T-helper 17 cell (primary cell): ENCODE data around the gene CYP4F3. TPM values are rescaled to one million over a fixed set of nuclear protein-coding genes. Genes with fewer than 3 reads are reported as not detected.
"Not testable (repeated sequence)": the region's sequence is repeated elsewhere in the genome, so short reads cannot be mapped to it uniquely, and the experiment has no call there.

Experiments used
- ATAC-seq: fragments of 150-1000 bp; cut with Tn5 transposase; 2 replicates; pipeline ENCODE4 v1.10.0; 2021; ENCODE audit warnings: mild to moderate bottlenecking, moderate library complexity
- DNase-seq, 3 donors: peaks; one replicate each; pipeline versions ENCODE4 v3.0.0 to v3.0.0-alpha.2; 2020 to 2021
- H3K9me3 ChIP-seq: one replicate; pipeline ENCODE4 v1.7.0; 2013; ENCODE audit warnings: low read length, mild to moderate bottlenecking; ENCODE audit not compliant: control insufficient read depth, poor library complexity, severe bottlenecking
- H3K27ac Mint-ChIP-seq: one replicate; pipeline ENCODE4 v1.8.0; 2022; ENCODE audit warnings: mild to moderate bottlenecking, moderate library complexity, mixed read lengths
- H3K27me3 Mint-ChIP-seq: one replicate; pipeline ENCODE4 v1.8.0; 2022; ENCODE audit warnings: mixed read lengths
- H3K36me3 Mint-ChIP-seq: one replicate; pipeline ENCODE4 v1.8.0; 2022; ENCODE audit warnings: low read depth, mixed read lengths
- H3K4me1 Mint-ChIP-seq: one replicate; pipeline ENCODE4 v1.8.0; 2022; ENCODE audit warnings: mild to moderate bottlenecking, mixed read lengths
- H3K4me3 Mint-ChIP-seq: one replicate; pipeline ENCODE4 v1.8.0; 2022; ENCODE audit warnings: mild to moderate bottlenecking, moderate library complexity, mixed read lengths
- total RNA-seq, 4 donors: library from RNA in 2 of 4; stranded (reverse) in 2 of 4; gene quantifications; one replicate each; pipeline ENCODE4 v1.2.3 and lab custom pipeline; 2022 to 2026

CYP4F3 gene
- total RNA-seq, 2 donors from 2014 or later, result 0.22 TPM; not detected in 1

DNA sequence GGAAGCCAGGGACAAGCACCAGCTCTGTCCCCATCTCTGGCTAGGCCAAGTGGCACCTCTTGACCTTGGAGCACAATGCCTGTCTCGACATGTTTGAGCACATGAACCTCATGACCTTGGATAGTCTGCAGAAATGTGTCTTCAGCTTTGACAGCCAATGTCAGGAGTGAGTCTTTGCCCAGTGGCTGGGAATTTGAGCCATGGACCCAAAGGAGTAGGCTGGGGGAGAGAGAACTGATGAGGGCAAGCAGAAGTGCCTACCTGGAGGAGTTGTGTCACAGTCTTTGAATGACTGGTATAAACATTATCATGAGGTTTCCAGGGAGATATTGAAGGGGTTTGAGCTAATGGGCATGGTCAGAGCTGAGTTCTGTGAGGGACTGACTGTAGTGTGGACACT, 25.5 kb downstream of the CYP4F3 start:
- no peaks in the 10 kb centered on the region for H3K36me3 Mint-ChIP-seq
- H3K4me1 Mint-ChIP-seq, result no peaks in the 10 kb centered on the region
- no peak overlapping the region for H3K27ac Mint-ChIP-seq
- no peak overlapping the region for H3K4me3 Mint-ChIP-seq
- DNase-seq, result no peak
- H3K27me3 Mint-ChIP-seq, result peaks cover 21% of the 10 kb centered on the region
- ATAC-seq, result no peak
- H3K9me3 ChIP-seq, result no peaks in the 10 kb centered on the region

- DNase-seq, result no peak
- H3K4me3 Mint-ChIP-seq, result no peak overlapping the region
- no peak overlapping the region for H3K27ac Mint-ChIP-seq
- H3K27me3 Mint-ChIP-seq, result peaks cover 17% of the 10 kb centered on the region
- no peak for ATAC-seq
- no peaks in the 10 kb centered on the region for H3K4me1 Mint-ChIP-seq
- H3K9me3 ChIP-seq, result no peaks in the 10 kb centered on the region
- H3K36me3 Mint-ChIP-seq, result no peaks in the 10 kb centered on the region
Measured at GRCh38 chr19:15666883-15667282, 26.2 kb downstream of the CYP4F3 start.

DNA sequence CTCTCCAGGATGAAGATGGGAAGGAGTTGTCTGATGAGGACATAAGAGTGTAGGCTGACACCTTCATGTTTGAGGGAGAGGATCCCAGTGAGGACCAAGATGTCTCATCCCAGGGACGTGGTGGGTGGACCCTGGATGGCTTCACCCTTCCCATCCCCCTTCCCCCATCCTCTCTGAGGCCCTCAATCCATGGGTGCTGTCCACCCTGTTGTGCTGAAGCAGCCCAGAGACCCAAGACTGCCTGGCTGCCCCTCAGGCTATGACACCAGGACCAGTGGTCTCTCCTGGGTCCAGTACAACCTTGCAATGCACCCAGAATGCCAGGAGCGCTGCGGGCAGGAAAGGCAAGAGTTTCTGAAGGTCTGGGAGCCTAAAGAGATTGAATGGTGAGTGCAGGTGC, 28.7 kb downstream of the CYP4F3 start:
- no peak for ATAC-seq
- H3K9me3 ChIP-seq, result no peaks in the 10 kb centered on the region
- no peak for DNase-seq
- Mint-ChIP-seq H3K36me3 (no peaks in the 10 kb centered on the region), H3K4me3 (no peak overlapping the region), H3K27me3 (peaks cover 12% of the 10 kb centered on the region), H3K4me1 (peaks cover 15% of the 10 kb centered on the region), H3K27ac (no peak overlapping the region)

DNA sequence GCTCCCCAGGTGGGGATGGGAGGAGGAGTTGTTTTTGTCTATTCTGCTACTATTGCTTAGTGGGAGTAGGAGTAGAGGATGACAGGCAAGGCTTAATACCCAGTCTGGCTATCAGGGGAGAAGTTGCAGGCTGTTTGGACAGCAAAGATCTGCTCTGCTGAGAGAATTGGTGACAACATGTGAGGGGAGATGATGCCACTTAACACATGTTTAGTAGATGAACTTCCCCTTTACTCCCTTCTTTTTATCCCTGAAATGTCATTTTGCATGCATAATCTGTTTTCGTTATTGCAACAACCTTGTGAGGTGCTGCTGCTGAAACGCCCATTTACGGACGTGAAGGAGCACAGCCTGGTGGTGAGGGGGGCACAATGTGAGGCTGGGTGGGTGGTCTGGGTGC, 29.2 kb downstream of the CYP4F3 start:
- Mint-ChIP-seq H3K27ac (no peak overlapping the region), H3K4me1 (peaks cover 18% of the 10 kb centered on the region), H3K36me3 (no peaks in the 10 kb centered on the region), H3K4me3 (no peak overlapping the region), H3K27me3 (peaks cover 8% of the 10 kb centered on the region)
- ATAC-seq (no peak), DNase-seq (no peak)
- H3K9me3 ChIP-seq, result no peaks in the 10 kb centered on the region

DNA sequence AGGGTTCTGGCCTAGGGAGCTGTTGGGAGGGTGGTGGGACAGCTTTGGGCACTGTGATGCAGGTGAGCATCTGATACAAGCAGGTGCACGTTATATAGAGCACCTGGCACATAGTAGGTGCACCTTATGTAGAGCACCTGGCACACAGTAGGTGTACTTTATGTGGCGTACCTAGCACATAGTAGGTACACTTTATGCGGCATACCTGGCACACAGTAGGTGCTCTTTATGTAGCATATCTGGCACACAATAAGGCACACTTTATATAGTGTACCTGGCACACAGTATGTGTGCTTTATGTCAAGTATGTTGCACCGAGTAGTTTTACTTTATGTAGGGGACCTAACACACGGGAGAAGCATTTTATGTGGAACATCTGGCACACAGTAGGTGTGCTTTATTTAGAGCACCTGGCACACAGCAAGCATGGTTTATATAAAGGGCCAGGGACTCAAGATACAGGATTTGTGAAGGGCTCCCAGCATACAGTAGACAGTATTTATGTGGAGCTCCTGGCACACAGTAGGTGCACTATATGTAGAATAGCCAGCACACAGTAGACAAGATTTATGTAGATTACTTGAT, 30.6 kb downstream of the CYP4F3 start:
- Mint-ChIP-seq H3K36me3 (no peaks in the 10 kb centered on the region), H3K4me3 (no peak overlapping the region), H3K4me1 (peaks cover 24% of the 10 kb centered on the region), H3K27ac (no peak overlapping the region), H3K27me3 (no peaks in the 10 kb centered on the region)
- no peak for DNase-seq
- no peaks in the 10 kb centered on the region for H3K9me3 ChIP-seq
- ATAC-seq, result no peak

- no peaks in the 10 kb centered on the region for H3K9me3 ChIP-seq
- H3K4me3 Mint-ChIP-seq, result no peak overlapping the region
- no peaks in the 10 kb centered on the region for H3K27me3 Mint-ChIP-seq
- no peaks in the 10 kb centered on the region for H3K36me3 Mint-ChIP-seq
- H3K4me1 Mint-ChIP-seq, result peaks cover 24% of the 10 kb centered on the region
- no peak for ATAC-seq
- DNase-seq, result no peak
- H3K27ac Mint-ChIP-seq, result peak overlapping the region; percentile 85
Measured at GRCh38 chr19:15671891-15672579, 31.3 kb downstream of the CYP4F3 start.

DNA sequence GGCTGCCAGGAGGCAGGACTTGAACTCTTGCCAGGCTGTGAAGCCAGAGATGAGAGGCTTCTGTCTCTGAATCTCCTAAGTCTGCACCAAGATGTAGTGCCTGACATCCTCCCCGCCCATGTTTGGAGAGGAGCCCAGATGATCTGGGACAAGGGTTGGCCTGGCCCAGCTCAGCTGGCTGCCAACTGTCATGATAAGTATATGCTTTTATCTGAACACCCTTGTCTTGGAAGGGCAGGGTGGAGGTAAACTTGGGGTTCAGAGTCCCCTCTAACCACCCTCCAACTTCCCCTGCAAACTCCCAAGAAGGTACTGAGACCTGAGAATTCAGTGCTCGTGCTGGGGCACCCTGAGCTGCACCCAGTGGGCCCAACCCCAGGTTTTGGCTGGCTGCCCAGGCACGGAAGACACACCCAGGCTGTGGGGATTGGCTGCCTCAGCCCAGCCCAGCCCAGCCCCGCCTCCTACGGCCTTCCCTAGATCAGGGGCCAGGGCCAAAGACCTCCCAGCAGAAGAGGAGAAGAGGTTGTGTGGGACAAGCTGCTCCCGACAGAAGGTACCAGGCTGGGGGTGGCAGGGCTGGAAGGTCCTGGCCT, 32.0 kb downstream of the CYP4F3 start, which contains the start of gene CYP4F12:
Gene CYP4F12, plus strand, starts transcription at position 508 of the 596 bp plus-strand sequence. CDS start 443 bp downstream, outside the sequence.
- Mint-ChIP-seq H3K4me3 (peak within 1 kb of the TSS; percentile 72), H3K27me3 (no peaks in the 10 kb centered on the region), H3K4me1 (peaks cover 24% of the 10 kb centered on the region), H3K27ac (peak within 1 kb of the TSS; percentile 85), H3K36me3 (no peaks in the 10 kb centered on the region)
- peak; percentile 73 for ATAC-seq
- peak in 1 of 3 donors; percentile 21 for DNase-seq
- no peaks in the 10 kb centered on the region for H3K9me3 ChIP-seq

GRCh38 chr19:15673176-15673654, 32.5 kb downstream of the CYP4F3 start:
- H3K9me3 ChIP-seq, result no peaks in the 10 kb centered on the region
- DNase-seq (no peak), ATAC-seq (peak; percentile 88)
- Mint-ChIP-seq H3K36me3 (peaks cover 2% of the 10 kb centered on the region), H3K4me3 (peak overlapping the region; percentile 72), H3K4me1 (peaks cover 26% of the 10 kb centered on the region), H3K27me3 (no peaks in the 10 kb centered on the region), H3K27ac (peak overlapping the region; percentile 85)

DNA sequence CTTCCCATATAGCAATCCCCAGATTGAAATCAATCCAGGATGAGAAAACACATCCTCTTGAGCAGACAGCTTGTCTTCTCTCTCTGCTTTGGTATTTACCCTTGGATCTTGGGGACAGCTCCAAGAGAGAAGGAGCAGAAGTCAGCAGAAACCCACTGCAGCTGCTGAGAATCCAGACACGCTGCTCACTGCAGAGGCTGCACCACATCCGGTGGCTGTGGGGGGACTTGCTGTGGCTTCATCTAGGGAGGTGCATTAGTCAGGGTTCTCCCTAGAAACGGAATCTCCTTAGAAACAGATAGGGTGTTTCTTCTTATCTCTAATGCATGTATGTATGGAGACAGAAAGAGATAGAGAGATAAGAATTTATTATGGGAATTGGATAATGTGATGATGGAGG, 34.9 kb downstream of the CYP4F3 start:
- no peak for DNase-seq
- Mint-ChIP-seq H3K27me3 (no peaks in the 10 kb centered on the region), H3K27ac (peak overlapping the region; percentile 2), H3K4me3 (peak overlapping the region; percentile 13), H3K4me1 (peaks cover 26% of the 10 kb centered on the region), H3K36me3 (peaks cover 2% of the 10 kb centered on the region)
- ATAC-seq, result peak; percentile 45
- no peaks in the 10 kb centered on the region for H3K9me3 ChIP-seq

- DNase-seq, result no peak
- Mint-ChIP-seq H3K4me1 (peaks cover 13% of the 10 kb centered on the region), H3K4me3 (no peak overlapping the region), H3K27me3 (peaks cover 10% of the 10 kb centered on the region), H3K36me3 (peaks cover 5% of the 10 kb centered on the region), H3K27ac (no peak overlapping the region)
- no peaks in the 10 kb centered on the region for H3K9me3 ChIP-seq
- no peak for ATAC-seq
Measured at GRCh38 chr19:15679089-15679488, 38.4 kb downstream of the CYP4F3 start.

DNA sequence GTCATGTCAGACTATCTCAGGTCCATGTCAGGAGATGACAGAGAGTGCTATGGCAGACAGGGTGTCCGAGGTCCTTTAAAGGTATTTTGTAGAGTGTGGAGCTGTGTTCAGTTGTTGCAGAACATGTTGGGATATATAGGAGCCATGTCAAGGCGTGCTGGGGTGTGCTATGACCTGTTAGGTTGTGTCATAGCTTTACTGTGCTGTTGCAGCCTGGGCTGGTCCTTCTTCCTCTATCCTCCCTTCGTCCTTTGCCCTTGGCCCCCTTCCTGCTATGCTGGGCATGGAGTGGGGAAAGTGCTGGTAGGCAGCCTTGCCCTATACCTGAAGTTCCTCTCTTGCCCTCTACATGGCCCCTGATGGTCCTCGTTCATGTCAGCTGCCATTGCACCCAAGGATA, 39.2 kb downstream of the CYP4F3 start:
- H3K27me3 Mint-ChIP-seq, result peaks cover 10% of the 10 kb centered on the region
- H3K36me3 Mint-ChIP-seq, H3K4me1 Mint-ChIP-seq, ATAC-seq, H3K27ac Mint-ChIP-seq, H3K4me3 Mint-ChIP-seq, DNase-seq, H3K9me3 ChIP-seq: not testable (repeated sequence)

GRCh38 chr19:15680478-15681322, 40.0 kb downstream of the CYP4F3 start:
- peaks cover 10% of the 10 kb centered on the region for H3K27me3 Mint-ChIP-seq
- peaks cover 5% of the 10 kb centered on the region for H3K36me3 Mint-ChIP-seq
- H3K4me1 Mint-ChIP-seq, result peaks cover 4% of the 10 kb centered on the region

DNA sequence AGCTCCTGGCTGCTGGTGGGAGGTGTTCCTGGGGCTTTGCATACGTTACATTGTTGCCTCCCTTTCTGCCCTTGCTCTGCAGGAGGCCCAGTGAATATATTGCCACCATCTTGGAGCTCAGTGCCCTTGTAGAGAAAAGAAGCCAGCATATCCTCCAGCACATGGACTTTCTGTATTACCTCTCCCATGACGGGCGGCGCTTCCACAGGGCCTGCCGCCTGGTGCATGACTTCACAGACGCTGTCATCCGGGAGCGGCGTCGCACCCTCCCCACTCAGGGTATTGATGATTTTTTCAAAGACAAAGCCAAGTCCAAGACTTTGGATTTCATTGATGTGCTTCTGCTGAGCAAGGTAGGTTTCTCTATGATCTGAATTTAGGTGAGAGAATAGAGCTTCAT, 42.7 kb downstream of the CYP4F3 start:
- Mint-ChIP-seq H3K36me3 (peaks cover 6% of the 10 kb centered on the region), H3K27me3 (peaks cover 10% of the 10 kb centered on the region), H3K27ac (no peak overlapping the region), H3K4me1 (no peaks in the 10 kb centered on the region), H3K4me3 (no peak overlapping the region)
- ATAC-seq (no peak), DNase-seq (no peak)
- no peaks in the 10 kb centered on the region for H3K9me3 ChIP-seq

More at GRCh38 chr19:15680478-15681322, 40.0 kb downstream of the CYP4F3 start:
- H3K4me3 Mint-ChIP-seq, result no peak overlapping the region
- ATAC-seq (no peak), DNase-seq (no peak)
- no peak overlapping the region for H3K27ac Mint-ChIP-seq
- H3K9me3 ChIP-seq, result no peaks in the 10 kb centered on the region
